Measurements from ENCODE around the gene TCF19.

DNA sequence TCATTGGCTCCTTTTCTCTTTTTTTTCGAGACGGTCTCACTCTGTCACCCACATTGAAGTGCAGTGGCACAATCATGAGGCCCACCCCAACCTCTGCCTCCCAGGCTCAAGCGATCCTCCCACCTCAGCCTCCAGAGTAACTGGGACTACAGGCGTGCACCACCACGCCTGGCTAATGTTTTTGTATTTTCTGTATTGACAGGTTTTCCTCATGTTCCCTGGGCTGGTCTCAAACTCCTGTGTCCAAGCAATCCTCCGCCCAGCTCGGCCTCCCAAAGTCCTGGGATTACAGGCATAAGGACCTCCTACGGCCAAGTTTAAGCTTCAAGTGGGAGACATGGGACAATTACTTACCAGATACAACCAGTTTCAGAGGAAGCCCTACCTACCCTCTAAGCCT lies 21.5 kb downstream of the TCF19 start:
- TF ChIP-seq, protein P1, sequence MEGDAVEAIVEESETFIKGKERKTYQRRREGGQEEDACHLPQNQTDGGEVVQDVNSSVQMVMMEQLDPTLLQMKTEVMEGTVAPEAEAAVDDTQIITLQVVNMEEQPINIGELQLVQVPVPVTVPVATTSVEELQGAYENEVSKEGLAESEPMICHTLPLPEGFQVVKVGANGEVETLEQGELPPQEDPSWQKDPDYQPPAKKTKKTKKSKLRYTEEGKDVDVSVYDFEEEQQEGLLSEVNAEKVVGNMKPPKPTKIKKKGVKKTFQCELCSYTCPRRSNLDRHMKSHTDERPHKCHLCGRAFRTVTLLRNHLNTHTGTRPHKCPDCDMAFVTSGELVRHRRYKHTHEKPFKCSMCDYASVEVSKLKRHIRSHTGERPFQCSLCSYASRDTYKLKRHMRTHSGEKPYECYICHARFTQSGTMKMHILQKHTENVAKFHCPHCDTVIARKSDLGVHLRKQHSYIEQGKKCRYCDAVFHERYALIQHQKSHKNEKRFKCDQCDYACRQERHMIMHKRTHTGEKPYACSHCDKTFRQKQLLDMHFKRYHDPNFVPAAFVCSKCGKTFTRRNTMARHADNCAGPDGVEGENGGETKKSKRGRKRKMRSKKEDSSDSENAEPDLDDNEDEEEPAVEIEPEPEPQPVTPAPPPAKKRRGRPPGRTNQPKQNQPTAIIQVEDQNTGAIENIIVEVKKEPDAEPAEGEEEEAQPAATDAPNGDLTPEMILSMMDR (IDR thresholded peaks at IDR 0.05; ENCODE audit: extremely low read depth in 1 of 2, insufficient read depth in 1 of 2, low read depth in 1 of 2, low read length in 2 of 2), result no peak
- TF ChIP-seq POLR2A (IDR thresholded peaks at IDR 0.05; ENCODE audit: low read depth, low read length), result no peak
- TF ChIP-seq JUN (IDR thresholded peaks at IDR 0.05; ENCODE audit: borderline replicate concordance, insufficient read depth, insufficient read length, low read depth), result no peak
- TF ChIP-seq POLR2AphosphoS5 (IDR thresholded peaks at IDR 0.05; ENCODE audit: insufficient read depth, low read depth, low read length), result no peak
- no peak for TF ChIP-seq EZH2 (IDR thresholded peaks at IDR 0.05; ENCODE audit: borderline replicate concordance, low read depth, low read length, severe bottlenecking)
- TF ChIP-seq, protein P2, sequence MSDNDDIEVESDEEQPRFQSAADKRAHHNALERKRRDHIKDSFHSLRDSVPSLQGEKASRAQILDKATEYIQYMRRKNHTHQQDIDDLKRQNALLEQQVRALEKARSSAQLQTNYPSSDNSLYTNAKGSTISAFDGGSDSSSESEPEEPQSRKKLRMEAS (IDR thresholded peaks at IDR 0.05; ENCODE audit: insufficient read depth, insufficient read length), result no peak
- TF ChIP-seq MYC (IDR thresholded peaks at IDR 0.05; ENCODE audit: low read depth, low read length), result no peak

All from endothelial cell of umbilical vein (primary cell).